Right lobe of liver (tissue), 6 donors: ENCODE data around the gene XPO6. TPM values are rescaled to one million over a fixed set of nuclear protein-coding genes. Genes with fewer than 3 reads are reported as not detected.

ENCODE experiments used
- ATAC-seq, 4 donors: fragments of 200-7000 bp; cut with Tn5 transposase; one replicate each; pipeline ENCODE4 v1.9.1; 2020; ENCODE audit warnings: mild to moderate bottlenecking in 4 of 4, moderate library complexity in 4 of 4
- DNase-seq, 3 donors: peaks; one replicate each; pipeline ENCODE4 v3.0.0-alpha.2; 2020
- H3K27ac ChIP-seq, 3 donors: fragments of 200-600 bp; one replicate each; pipeline ENCODE4 v1.8.0; 2022
- H3K27me3 ChIP-seq, 2 donors: fragments of 200-600 bp; one replicate each; pipeline ENCODE4 v1.8.0; 2022
- H3K36me3 ChIP-seq, 4 donors: fragments of 200-600 bp; sonication (generic) in 1 of 4; one replicate each; pipeline versions ENCODE4 v1.5.1 to v1.8.0; 2017 to 2022; ENCODE audit warnings: control low read depth in 1 of 4
- H3K4me1 ChIP-seq, 4 donors: fragments of 200-600 bp; sonication (generic) in 1 of 4; one replicate each; pipeline versions ENCODE4 v1.5.1 to v1.8.0; 2017 to 2022; ENCODE audit warnings: control low read depth in 1 of 4
- H3K4me3 ChIP-seq, 3 donors: fragments of 200-600 bp; one replicate each; pipeline ENCODE4 v1.8.0; 2022
- H3K9me3 ChIP-seq, 4 donors: fragments of 200-600 bp; sonication (generic) in 1 of 4; one replicate each; pipeline versions ENCODE4 v1.5.1 to v1.8.0; 2017 to 2022; ENCODE audit warnings: control low read depth in 1 of 4
- POLR2A ChIP-seq: fragments of 450-650 bp; IDR thresholded peaks from one replicate; pipeline ENCODE4 v1.6.1; 2017; ENCODE audit warnings: antibody characterized with exemption, mild to moderate bottlenecking
- WGBS: methylation state at CpG from one replicate; pipeline ENCODE4 v1.1.6; 2018; ENCODE audit warnings: low coverage, low lambda C conversion rate; ENCODE audit not compliant: insufficient coverage; ENCODE audit errors: missing lambda C conversion rate; 5-methylcytosine and 5-hydroxymethylcytosine counted together
- intact Hi-C, 2 donors: fragments of 100-400 bp; cut with DNase I; formaldehyde crosslinking; loops; one replicate each; pipeline versions ENCODE4 v1.11.2 to v1.14.1; 2022
- total RNA-seq, 6 experiments: library from RNA; depleted of rRNA in 2 of 6; stranded (reverse); fragments of >200 nt in 2 of 6; fragmentation: NEBNext Ultra II Directional in 3 of 6; extraction: Animal tissue kit (Norgen Biotek cat#: 25700) in 3 of 6; gene quantifications; one replicate each; pipeline versions ENCODE4 v1.1.0 to v1.2.4, GENCODE V29; 2016 to 2023
- TF ChIP-seq, protein P1 (sequence below), 4 donors: fragments of 200-600 bp in 3 of 4; fragments of 450-650 bp in 1 of 4; IDR thresholded peaks; one replicate each; pipeline versions ENCODE4 v1.5.1 to v1.8.0; 2016 to 2022; ENCODE audit warnings: antibody characterized with exemption in 4 of 4, mild to moderate bottlenecking in 2 of 4
- donor health status: DM: no; HTN: yes; CAD: no.
- donor health status: DM: no; HTN: no; CAD: no.
- donor health status: DM: no; HTN: no; CAD: no.
- donor health status: DM: no; HTN: yes; CAD: no.
- donor health status: DM: no; HTN: yes; CAD: no.

Gene XPO6
- total RNA-seq, 6 experiments from 2014 or later, result 41.8 to 62.1 (median 51.3) TPM

DNA sequence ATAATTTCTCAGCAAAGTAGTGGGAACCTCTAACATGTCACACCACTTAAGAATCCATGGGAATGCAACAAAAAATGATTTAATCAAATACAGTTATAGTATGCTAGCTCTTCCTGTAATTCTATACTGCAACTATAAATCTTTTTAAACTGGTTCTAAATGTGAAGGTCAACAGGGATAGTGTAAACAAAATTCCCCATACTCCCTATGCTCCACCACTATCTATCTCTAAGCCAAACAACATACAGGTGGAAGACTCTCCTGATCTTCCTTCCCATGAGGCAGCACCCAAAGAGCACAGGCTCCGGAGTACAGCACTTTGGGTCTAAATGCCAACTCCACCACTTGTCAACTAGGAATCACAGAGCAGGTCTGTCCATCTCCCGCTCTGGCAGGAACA is 4.4 kb downstream of the XPO6 start:
- no peak overlapping the region for H3K4me3 ChIP-seq
- no peaks in the 10 kb centered on the region for H3K9me3 ChIP-seq
- intact Hi-C loops, result loop anchor here in 1 of 2 donors (10.0 kb wide), 1 partner anchor 103 kb away; no protein-coding TSS in a partner anchor
- no peak for ATAC-seq
- H3K27me3 ChIP-seq, result no peaks in the 10 kb centered on the region
- 92% methylated on average over 2 of the region's 2 CpGs for WGBS
- H3K4me1 ChIP-seq, result peaks cover 0 to 9% (median 2%) of the 10 kb centered on the region in 4 donors
- no peak for TF ChIP-seq POLR2A
- TF ChIP-seq, protein P1, sequence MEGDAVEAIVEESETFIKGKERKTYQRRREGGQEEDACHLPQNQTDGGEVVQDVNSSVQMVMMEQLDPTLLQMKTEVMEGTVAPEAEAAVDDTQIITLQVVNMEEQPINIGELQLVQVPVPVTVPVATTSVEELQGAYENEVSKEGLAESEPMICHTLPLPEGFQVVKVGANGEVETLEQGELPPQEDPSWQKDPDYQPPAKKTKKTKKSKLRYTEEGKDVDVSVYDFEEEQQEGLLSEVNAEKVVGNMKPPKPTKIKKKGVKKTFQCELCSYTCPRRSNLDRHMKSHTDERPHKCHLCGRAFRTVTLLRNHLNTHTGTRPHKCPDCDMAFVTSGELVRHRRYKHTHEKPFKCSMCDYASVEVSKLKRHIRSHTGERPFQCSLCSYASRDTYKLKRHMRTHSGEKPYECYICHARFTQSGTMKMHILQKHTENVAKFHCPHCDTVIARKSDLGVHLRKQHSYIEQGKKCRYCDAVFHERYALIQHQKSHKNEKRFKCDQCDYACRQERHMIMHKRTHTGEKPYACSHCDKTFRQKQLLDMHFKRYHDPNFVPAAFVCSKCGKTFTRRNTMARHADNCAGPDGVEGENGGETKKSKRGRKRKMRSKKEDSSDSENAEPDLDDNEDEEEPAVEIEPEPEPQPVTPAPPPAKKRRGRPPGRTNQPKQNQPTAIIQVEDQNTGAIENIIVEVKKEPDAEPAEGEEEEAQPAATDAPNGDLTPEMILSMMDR (IDR thresholded peaks at IDR 0.05), result no peak
- no peak for DNase-seq
- no peak overlapping the region for H3K27ac ChIP-seq
- peaks cover 0 to 37% (median 4%) of the 10 kb centered on the region in 4 donors for H3K36me3 ChIP-seq

- intact Hi-C loops, result loop anchor here in 1 of 2 donors (10.0 kb wide), 1 partner anchor 101 kb away; no protein-coding TSS in a partner anchor
- Histone ChIP-seq H3K27ac (no peak overlapping the region), H3K4me1 (peaks cover 0 to 9% (median 0%) of the 10 kb centered on the region in 4 donors), H3K4me3 (no peak overlapping the region), H3K27me3 (no peaks in the 10 kb centered on the region), H3K36me3 (peaks cover 0 to 50% (median 11%) of the 10 kb centered on the region in 4 donors), H3K9me3 (no peaks in the 10 kb centered on the region)
- DNase-seq (no peak), ATAC-seq (no peak)
- TF ChIP-seq, protein P1 (IDR thresholded peaks at IDR 0.05), result no peak
- no peak for TF ChIP-seq POLR2A
- WGBS, result 94% methylated on average over 4 of the region's 4 CpGs
These were observed 5.8 kb downstream of the XPO6 start for GRCh38 chr16:28205974-28206373.

- ATAC-seq (no peak), DNase-seq (no peak)
- Histone ChIP-seq H3K4me1 (peaks cover 0 to 2% (median 0%) of the 10 kb centered on the region in 4 donors), H3K9me3 (no peaks in the 10 kb centered on the region), H3K27ac (no peak overlapping the region), H3K36me3 (peaks cover 0 to 53% (median 14%) of the 10 kb centered on the region in 4 donors), H3K4me3 (no peak overlapping the region), H3K27me3 (no peaks in the 10 kb centered on the region)
- intact Hi-C loops, result loop anchor here in 1 of 2 donors (10.0 kb wide), 1 partner anchor 101 kb away; no protein-coding TSS in a partner anchor
- 89% methylated on average over 6 of the region's 6 CpGs for WGBS
- TF ChIP-seq, protein P1 (IDR thresholded peaks at IDR 0.05), result no peak
- TF ChIP-seq POLR2A, result no peak
These were observed 6.5 kb downstream of the XPO6 start for GRCh38 chr16:28205117-28205899.

GRCh38 chr16:28204622-28205021 is 7.1 kb downstream of the XPO6 start:
- TF ChIP-seq, protein P1 (IDR thresholded peaks at IDR 0.05), result no peak
- TF ChIP-seq POLR2A, result no peak
- no peaks in the 10 kb centered on the region for H3K27me3 ChIP-seq
- intact Hi-C loops, result loop anchor here in 1 of 2 donors (10.0 kb wide), 1 partner anchor 100 kb away; no protein-coding TSS in a partner anchor
- H3K4me3 ChIP-seq, result no peak overlapping the region
- H3K36me3 ChIP-seq, result peaks cover 0 to 50% (median 14%) of the 10 kb centered on the region in 4 donors
- H3K9me3 ChIP-seq, result no peaks in the 10 kb centered on the region
- H3K4me1 ChIP-seq, result no peaks in the 10 kb centered on the region
- WGBS, result 93% methylated on average over 2 of the region's 6 CpGs
- DNase-seq (no peak), ATAC-seq (no peak)
- no peak overlapping the region for H3K27ac ChIP-seq
